HL-60/S4 treated with phorbol 12-myristate 13-acetate at 8.2 ng/mL for 4 days and 3 days (cell line): Measurements from ENCODE around the gene PNKD.

Experiments
- in situ Hi-C: fragments of 300-500 bp; cut with MboI; formaldehyde crosslinking; loops from 2 replicates; pipeline ENCODE4 v1.15.0; 2022; ENCODE audit warnings: low sequenced_read_pairs

PNKD gene

DNA sequence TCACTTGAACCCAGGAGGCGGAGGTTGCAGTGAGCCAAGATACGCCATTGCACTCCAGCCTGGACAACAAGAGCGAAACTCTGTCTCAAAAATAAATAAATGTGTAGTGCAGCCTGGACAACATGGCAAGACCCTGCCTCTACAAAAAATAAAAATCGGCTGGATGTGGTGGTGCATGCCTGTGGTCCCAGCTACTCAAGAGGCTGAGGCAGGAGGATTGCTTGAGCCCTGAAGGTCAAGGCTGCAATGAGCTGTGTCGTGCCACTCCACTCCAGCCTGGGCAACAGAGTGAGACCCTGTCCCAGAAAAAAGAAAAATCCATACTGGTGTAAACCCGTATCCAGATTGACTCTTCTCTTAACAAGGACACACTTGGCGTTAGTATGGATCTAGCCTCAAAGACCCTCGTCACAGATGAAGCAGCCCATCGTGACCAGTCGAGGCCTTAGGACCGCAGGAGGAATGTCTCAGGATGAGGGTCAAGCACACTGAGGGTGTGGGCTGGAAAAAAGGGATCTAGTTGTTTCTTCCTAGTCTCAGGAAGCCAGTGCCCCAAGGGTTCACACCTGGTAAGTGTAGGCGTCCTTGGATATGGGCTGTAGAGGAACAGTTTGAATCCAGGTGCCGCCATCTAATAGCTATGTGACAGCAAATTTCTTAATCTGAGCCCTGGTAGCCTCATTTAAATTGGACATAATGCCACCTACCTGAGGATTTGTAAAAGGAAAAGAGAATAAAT is 13.5 kb upstream of the PNKD start:
- in situ Hi-C loops = no loop called here

DNA sequence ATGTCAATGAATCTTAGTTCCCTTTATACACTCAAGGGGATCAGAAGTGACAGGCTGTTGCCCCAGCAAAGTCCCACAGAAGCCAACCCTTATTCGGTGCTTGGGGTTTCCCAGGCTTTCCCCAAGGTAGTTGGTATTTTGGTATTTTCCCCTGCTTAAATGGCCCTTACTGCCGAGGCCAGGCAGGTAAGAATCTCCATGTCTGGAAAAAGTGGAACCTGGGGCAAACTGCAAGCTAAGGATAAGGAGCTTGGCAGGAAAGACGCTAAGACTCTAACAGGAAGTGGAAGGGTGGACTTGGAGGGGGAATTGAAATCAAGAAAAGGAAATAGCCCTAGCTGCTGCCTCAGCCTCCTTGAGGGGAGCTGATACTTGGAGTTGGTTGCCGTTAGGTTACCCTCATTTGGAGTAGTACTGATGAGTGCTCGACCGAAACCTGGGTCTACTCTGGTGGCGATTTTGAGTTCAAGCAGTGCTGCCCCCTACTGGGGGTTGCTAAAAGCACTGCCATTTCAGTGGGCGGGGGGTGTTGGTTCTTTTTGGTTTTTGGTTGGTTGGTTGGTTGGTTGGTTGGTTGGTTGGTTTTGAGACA is 12.8 kb upstream of the PNKD start:
- in situ Hi-C loops = no loop called here

DNA sequence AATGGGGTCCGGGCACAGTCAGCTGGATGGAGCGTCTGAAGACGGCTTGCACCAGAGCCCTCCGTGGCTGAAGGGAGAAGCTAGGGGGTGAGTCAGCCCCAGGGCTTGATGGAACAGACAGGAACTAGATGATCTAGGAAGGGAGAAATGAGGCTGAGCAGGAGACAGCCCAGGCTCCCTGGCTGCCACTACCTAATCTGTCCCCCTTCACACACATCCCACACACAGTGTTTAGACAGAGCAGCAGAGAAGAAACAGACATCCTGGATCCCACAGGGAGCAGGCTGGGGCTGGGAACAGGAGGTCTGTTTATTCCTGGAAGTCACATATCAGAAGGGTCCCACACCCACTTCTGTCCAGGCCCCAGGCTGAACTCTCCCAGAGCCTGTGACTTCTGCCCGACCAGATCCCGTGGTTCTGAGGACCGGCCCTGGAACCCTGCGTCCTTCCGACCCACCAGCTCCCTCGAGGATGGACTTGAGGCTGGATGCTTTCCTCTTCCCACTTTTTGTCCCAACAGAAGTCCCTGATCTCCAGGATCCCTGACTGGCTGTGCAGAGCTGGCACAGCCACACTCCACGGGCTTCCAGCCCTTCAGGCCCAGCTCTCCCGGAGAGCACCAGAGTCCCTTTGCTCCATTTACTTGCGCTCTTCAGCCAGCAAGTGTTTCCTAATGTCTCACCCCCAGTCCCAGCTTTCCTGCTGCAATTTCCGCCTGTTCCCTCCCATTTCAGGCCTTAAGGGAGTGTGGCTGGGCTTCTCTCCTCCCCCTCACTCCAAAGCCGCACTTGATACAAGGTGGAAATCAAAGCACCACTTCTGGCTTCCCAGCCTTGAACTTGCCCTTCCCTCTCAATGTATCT is 11.0 kb upstream of the PNKD start:
- in situ Hi-C loops = no loop called here

GRCh38 chr2:218260166-218260565 is 10.2 kb upstream of the PNKD start:
- in situ Hi-C loops = no loop called here

DNA sequence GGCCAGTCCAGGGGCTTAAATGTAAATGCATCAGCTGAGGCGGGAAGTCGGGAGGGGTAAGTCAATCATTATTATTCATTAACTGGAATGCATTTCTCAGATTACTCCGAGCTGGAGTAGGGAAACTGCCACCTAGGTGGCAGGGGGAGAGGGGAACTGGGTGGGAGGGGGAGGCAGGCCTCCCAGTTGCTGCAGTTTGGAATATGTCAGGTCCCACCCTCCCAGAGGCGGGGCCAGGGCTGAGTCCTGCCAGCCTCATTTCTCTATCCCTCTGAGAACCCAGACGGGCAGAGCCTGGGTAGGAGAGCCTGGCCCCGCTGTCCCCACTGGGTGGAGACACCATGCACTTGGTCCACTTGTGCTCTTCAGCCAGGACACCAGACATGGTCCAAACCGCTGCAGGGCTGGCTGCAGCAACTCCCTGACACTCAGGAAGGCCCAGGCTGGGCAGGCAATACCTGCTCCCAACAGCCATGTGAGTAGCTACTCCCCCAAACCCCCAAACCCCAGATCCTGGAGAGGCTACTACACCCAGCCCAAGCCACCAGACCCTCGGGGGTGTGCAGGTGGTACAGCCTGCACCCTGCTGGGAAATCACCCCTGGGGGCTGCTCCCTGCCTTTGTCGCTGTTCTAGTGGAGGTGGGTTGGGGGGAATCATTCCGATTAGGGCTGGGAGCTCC is 9.4 kb upstream of the PNKD start, which contains the start of gene GPBAR1:
GPBAR1 (plus strand) TSS at position 274 of the 681 bp plus-strand sequence. CDS start 1,710 bp downstream, outside the sequence.
- in situ Hi-C loops = no loop called here

- in situ Hi-C loops = no loop called here
These were observed 8.7 kb upstream of the PNKD start for GRCh38 chr2:218261423-218262236.

- in situ Hi-C loops = no loop called here
These were observed 8.1 kb upstream of the PNKD start for GRCh38 chr2:218262237-218262600.

DNA sequence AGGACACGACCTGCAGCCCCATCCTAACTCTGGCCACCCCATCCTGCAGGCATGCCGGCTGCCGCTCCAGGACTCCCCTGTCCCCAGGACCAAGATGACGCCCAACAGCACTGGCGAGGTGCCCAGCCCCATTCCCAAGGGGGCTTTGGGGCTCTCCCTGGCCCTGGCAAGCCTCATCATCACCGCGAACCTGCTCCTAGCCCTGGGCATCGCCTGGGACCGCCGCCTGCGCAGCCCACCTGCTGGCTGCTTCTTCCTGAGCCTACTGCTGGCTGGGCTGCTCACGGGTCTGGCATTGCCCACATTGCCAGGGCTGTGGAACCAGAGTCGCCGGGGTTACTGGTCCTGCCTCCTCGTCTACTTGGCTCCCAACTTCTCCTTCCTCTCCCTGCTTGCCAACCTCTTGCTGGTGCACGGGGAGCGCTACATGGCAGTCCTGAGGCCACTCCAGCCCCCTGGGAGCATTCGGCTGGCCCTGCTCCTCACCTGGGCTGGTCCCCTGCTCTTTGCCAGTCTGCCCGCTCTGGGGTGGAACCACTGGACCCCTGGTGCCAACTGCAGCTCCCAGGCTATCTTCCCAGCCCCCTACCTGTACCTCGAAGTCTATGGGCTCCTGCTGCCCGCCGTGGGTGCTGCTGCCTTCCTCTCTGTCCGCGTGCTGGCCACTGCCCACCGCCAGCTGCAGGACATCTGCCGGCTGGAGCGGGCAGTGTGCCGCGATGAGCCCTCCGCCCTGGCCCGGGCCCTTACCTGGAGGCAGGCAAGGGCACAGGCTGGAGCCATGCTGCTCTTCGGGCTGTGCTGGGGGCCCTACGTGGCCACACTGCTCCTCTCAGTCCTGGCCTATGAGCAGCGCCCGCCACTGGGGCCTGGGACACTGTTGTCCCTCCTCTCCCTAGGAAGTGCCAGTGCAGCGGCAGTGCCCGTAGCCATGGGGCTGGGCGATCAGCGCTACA is 7.4 kb upstream of the PNKD start:
- in situ Hi-C loops = no loop called here

DNA sequence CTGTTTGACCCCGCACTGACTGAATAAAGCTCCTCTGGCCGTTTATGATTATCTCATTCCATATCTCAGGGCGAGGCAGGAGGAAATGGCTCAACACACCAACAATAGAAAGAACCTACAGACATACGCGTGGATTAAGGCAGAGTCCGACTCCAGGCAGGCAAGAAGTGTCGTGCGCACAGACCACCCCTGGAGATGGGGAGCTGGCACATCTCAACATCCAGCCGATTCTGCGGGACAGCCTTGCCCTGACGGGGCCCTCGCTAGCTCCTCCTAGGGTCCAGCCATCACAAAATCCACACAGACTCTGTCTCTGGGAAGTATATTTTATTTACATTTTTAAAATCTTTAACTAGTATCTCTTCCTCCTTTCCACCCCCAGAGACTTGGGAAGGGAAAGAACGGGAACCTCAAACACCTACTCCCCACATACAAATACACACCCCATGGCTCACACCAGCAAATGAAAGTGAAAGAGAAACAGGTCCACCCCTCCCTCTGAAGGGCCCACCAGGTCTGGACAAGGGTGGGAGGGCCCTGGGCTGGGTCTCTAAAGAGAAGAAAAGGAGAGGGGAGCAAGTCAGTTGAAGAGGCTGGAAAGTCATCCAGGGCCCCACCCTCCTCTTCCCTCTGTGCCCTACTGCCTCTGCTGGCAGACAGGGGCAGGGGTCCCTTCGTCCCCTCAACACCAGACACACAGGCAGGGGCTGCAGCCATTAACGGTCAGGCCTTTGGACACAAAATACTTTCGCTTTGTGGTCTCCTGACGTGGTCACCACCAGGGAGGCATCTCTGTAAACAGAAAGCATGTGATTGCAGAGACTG is 6.3 kb upstream of the PNKD start:
- in situ Hi-C loops = no loop called here

DNA sequence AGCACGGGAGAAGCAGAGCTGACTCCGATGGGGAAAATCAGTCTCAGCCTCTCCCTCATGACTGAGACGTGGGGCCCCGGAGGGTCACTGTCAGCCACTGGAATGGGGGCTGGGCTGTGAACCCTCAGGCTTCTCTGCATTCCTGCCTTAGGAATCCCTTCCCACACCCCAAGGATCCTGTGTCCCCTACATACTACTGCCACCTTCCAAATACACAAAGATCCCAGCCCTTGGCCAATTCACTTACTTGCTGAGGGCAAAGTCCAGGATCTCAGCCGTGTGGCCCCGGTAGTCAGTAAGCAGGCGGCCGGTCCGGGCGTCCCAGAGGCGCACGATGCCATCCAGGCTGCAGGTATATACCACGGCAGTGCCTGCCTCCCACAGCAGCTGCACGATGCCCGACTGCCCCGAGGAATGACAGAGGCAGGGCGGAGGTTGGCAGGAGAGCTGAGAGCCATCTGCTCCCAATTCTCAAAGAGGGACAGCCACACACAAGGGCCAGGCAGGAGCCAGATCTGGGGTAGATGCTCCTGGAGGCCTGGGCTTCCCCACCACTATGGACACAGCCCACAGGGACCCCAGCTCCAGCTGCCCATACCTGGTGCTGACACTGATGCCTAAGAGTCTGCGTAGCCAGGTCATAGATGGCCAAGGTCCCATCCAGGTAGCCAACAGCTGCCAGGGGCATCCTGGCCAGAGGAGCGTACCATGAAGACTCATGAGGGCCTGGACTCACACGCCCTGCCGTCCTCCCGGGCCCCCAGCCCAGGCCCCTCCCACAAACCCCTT is 5.4 kb upstream of the PNKD start:
- in situ Hi-C loops = no loop called here

- in situ Hi-C loops = no loop called here
These were observed 4.7 kb upstream of the PNKD start for GRCh38 chr2:218265626-218266025.

DNA sequence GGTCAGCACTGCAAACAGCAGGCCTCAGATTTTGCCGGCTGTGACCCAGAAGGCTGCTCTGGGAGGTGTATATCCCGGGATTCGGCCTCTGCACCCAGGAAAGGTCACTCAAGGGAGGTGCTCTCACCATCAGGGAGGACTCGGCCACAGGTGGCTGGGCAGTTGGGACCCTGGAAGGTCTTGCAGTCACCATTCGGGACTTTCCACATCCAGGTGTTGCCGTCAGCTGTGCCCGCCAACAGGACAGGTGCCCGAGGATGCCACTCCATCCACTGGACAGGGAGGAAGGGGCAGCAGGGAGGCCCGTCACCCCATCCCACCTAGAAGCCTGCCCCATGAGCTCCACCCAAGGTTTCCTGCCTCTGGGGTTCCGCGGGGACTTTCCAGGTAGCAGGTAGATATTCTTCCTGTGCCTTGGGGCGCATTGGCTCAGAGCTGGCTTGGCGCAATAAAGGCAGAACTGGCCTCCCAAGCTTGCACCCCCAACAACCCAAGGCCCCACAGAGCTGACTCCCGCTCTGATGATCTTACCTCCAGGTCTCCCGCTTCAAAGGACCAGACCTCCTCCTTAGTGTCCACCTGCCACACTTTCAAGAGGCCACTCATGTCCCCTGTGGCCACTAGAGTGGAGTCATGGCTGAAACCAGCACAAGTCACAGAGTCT is 3.9 kb upstream of the PNKD start:
- in situ Hi-C loops = no loop called here

- in situ Hi-C loops = no loop called here
These were observed 3.1 kb upstream of the PNKD start for GRCh38 chr2:218267259-218267658.

GRCh38 chr2:218270721-218271486 is 585 bp downstream of the PNKD start:
- in situ Hi-C loops = no loop called here

DNA sequence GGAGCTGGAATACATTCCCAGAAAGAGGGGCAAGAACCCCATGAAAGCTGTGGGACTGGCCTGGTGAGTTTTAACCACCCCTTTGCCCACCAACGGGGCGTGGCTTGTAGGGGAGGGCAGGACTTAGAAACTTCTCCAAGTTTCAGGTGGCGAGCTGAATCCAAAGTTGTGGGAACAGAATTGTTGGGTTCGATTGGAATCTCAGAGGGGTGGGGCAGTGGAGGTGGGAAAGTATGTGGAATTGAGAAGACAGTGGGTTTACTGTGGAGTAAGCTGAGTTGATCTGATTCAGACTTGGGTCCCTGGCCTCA is 1.1 kb downstream of the PNKD start:
- in situ Hi-C loops = no loop called here

- in situ Hi-C loops = no loop called here
These were observed 1.7 kb downstream of the PNKD start for GRCh38 chr2:218271865-218272530.
